ENCODE data around the gene NUP188. TPM values are rescaled to one million over a fixed set of nuclear protein-coding genes. Genes with fewer than 3 reads are reported as not detected.

NUP188 gene
- total and polyA plus RNA-seq, 2 of the 4 experiments (the other 2 are of a cell fraction): 53.0 to 59.1 TPM

DNA sequence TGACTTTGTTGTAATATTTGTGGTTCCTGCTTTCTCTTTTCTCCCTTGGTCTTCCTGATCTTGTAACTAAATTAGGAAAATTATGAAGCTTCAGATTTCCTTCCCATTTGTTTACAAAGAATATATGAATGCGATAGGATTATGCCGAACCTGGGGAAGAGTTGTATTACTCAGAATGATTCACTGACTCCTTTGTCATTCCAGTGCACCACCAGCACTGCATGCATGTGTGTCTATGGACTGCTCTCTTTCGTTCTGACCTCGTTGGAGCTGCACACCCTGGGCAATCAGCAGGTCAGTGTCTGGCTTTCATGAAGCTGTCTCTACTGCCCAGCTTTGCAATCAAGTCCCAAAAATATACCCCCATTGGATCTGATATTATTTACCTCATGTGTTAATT, 25.5 kb downstream of the NUP188 start:
- Histone ChIP-seq H2BK5ac (ENCODE audit: low read depth, low read length, poor library complexity, severe bottlenecking) (peak overlapping the region; percentile 3), H2AFZ (replicated peaks; ENCODE audit: low read length, poor library complexity) (peak overlapping the region; percentile 35), H2AK9ac (replicated peaks; ENCODE audit: low read depth, low read length, poor library complexity) (no peak overlapping the region), H2BK20ac (ENCODE audit: low read depth, low read length) (no peak overlapping the region), H3K9ac (ENCODE audit: low read depth, low read length) (no peak overlapping the region), H3K4me3 (ENCODE audit: insufficient read depth, low read depth, low read length) (no peak overlapping the region), H3K18ac (ENCODE audit: low read depth, low read length) (no peak overlapping the region), H2BK15ac (ENCODE audit: low read depth, low read length) (no peak overlapping the region), H3K9me3 (ENCODE audit: control insufficient read depth, insufficient read depth, low read length) (no peaks in the 10 kb centered on the region), H2AK5ac (ENCODE audit: low read depth, low read length) (no peak overlapping the region), H4K5ac (ENCODE audit: low read depth, low read length) (no peak overlapping the region), H3K4me2 (ENCODE audit: low read depth, low read length) (peak overlapping the region; percentile 75), H3K14ac (replicated peaks; ENCODE audit: low read depth, low read length) (no peak overlapping the region), H3K4me1 (ENCODE audit: control insufficient read depth, insufficient read depth, low read length) (peaks cover 5% of the 10 kb centered on the region), H4K8ac (ENCODE audit: low read depth in 2 of 2, low read length in 2 of 2) (no peak overlapping the region), H3K27me3 (ENCODE audit: control insufficient read depth, insufficient read depth, low read length) (no peaks in the 10 kb centered on the region), H3K56ac (ENCODE audit: extremely low read depth, insufficient read depth, low read length) (no peak overlapping the region), H4K20me1 (ENCODE audit: insufficient read depth, low read length) (peaks cover 3% of the 10 kb centered on the region; the same call in 1 of the 2 replicates), H3K27ac (ENCODE audit: insufficient read depth, low read length) (no peak overlapping the region), H3K9me1 (ENCODE audit: insufficient read depth, low read length) (peaks cover 11% of the 10 kb centered on the region; the same call in 1 of the 2 replicates), H3K23ac (ENCODE audit: low read depth, low read length) (no peak overlapping the region), H3K36me3 (ENCODE audit: control insufficient read depth, insufficient read depth, low read length) (peaks cover 23% of the 10 kb centered on the region), H4K91ac (ENCODE audit: insufficient read depth, low read depth, low read length) (no peak overlapping the region), H2BK120ac (ENCODE audit: low read depth, low read length) (no peak overlapping the region), H3K79me1 (ENCODE audit: low read depth in 1 of 2, low read length in 2 of 2) (peaks cover 2 to 24% of the 10 kb centered on the region in 2 experiments; a peak in 3 of 4 replicates), H3K4ac (ENCODE audit: low read depth, low read length) (no peak overlapping the region)
- no TSS peak for BruUV-seq (replicated peaks)
- intact Hi-C loops (cut with micrococcal nuclease) (no loop called here), dilution Hi-C loops (cut with HindIII; ENCODE audit: low sequenced_read_pairs, unreplicated experiment) (no loop called here), in situ Hi-C loops (cut with MboI; ENCODE audit: low sequenced_read_pairs) (no loop called here)
- DNase-seq (peak; percentile 91), ATAC-seq (ENCODE audit: low read depth) (peak; percentile 97)
- WGBS, 2 experiments (ENCODE audit: extremely low coverage in 2 of 2, insufficient read length in 1 of 2): 0% methylated on average over 2 of the region's 4 CpGs; no CpG with 5 or more reads in 1 of the 2 experiments
- TF ChIP-seq POLR2A (IDR thresholded peaks at IDR 0.05; ENCODE audit: low read depth, low read length): no peak
- peak; percentile 54; the same call in 1 of the 2 replicates for TF ChIP-seq FOS (IDR thresholded peaks at IDR 0.05; ENCODE audit: low read depth, low read length)
- TF ChIP-seq MAZ (IDR thresholded peaks at IDR 0.05; ENCODE audit: borderline replicate concordance, low read depth, low read length): no peak
- peak; percentile 76; the same call in 1 of the 2 replicates for TF ChIP-seq MXI1 (IDR thresholded peaks at IDR 0.05; ENCODE audit: borderline replicate concordance, low read depth, low read length)
- TF ChIP-seq BHLHE40 (IDR thresholded peaks at IDR 0.05; ENCODE audit: low read depth, low read length): peak; percentile 43; the same call in 1 of the 2 replicates
- TF ChIP-seq RCOR1 (IDR thresholded peaks at IDR 0.05; ENCODE audit: insufficient replicate concordance, low read length): no peak
- TF ChIP-seq, protein P1, sequence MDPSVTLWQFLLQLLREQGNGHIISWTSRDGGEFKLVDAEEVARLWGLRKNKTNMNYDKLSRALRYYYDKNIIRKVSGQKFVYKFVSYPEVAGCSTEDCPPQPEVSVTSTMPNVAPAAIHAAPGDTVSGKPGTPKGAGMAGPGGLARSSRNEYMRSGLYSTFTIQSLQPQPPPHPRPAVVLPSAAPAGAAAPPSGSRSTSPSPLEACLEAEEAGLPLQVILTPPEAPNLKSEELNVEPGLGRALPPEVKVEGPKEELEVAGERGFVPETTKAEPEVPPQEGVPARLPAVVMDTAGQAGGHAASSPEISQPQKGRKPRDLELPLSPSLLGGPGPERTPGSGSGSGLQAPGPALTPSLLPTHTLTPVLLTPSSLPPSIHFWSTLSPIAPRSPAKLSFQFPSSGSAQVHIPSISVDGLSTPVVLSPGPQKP (IDR thresholded peaks at IDR 0.05; ENCODE audit: borderline replicate concordance, low read depth, low read length): no peak
- TF ChIP-seq, protein P2, sequence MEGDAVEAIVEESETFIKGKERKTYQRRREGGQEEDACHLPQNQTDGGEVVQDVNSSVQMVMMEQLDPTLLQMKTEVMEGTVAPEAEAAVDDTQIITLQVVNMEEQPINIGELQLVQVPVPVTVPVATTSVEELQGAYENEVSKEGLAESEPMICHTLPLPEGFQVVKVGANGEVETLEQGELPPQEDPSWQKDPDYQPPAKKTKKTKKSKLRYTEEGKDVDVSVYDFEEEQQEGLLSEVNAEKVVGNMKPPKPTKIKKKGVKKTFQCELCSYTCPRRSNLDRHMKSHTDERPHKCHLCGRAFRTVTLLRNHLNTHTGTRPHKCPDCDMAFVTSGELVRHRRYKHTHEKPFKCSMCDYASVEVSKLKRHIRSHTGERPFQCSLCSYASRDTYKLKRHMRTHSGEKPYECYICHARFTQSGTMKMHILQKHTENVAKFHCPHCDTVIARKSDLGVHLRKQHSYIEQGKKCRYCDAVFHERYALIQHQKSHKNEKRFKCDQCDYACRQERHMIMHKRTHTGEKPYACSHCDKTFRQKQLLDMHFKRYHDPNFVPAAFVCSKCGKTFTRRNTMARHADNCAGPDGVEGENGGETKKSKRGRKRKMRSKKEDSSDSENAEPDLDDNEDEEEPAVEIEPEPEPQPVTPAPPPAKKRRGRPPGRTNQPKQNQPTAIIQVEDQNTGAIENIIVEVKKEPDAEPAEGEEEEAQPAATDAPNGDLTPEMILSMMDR (conservative IDR thresholded peaks at IDR 0.05; ENCODE audit: low read depth, low read length): no peak
- TF ChIP-seq, protein P3, sequence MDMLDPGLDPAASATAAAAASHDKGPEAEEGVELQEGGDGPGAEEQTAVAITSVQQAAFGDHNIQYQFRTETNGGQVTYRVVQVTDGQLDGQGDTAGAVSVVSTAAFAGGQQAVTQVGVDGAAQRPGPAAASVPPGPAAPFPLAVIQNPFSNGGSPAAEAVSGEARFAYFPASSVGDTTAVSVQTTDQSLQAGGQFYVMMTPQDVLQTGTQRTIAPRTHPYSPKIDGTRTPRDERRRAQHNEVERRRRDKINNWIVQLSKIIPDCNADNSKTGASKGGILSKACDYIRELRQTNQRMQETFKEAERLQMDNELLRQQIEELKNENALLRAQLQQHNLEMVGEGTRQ (IDR thresholded peaks at IDR 0.05; ENCODE audit: low read depth, low read length): no peak
- TF ChIP-seq CHD1 (IDR thresholded peaks at IDR 0.05; ENCODE audit: low read depth, low read length): no peak
- no peak for TF ChIP-seq MAFK (IDR thresholded peaks at IDR 0.05; ENCODE audit: low read depth, low read length)
- TF ChIP-seq NFE2L2 (IDR thresholded peaks at IDR 0.05; ENCODE audit: low read depth, low read length): no peak
- ChIA-PET CTCF (no interaction called here), POLR2A (ENCODE audit: unreplicated experiment) (no interaction called here)
